Ectodermal cell (in vitro differentiated cells): ENCODE measurements around the gene PTGR2.
"Not testable (repeated sequence)": the region's sequence is repeated elsewhere in the genome, so short reads cannot be mapped to it uniquely, and the experiment has no call there.

Source experiments
- H3K27ac ChIP-seq: 2 replicates; pipeline ENCODE4 v1.7.0; 2013; ENCODE audit warnings: mild to moderate bottlenecking, low read depth, low read length; ENCODE audit not compliant: insufficient read depth, poor library complexity, severe bottlenecking
- H3K27me3 ChIP-seq: 2 replicates; pipeline ENCODE4 v1.7.0; 2013; ENCODE audit warnings: mild to moderate bottlenecking, low read length; ENCODE audit not compliant: insufficient read depth, control insufficient read depth, poor library complexity, severe bottlenecking
- H3K36me3 ChIP-seq: one replicate; pipeline ENCODE4 v1.7.0; 2013; ENCODE audit warnings: low read length; ENCODE audit not compliant: control insufficient read depth, insufficient read depth
- H3K4me1 ChIP-seq: one replicate; pipeline ENCODE4 v1.7.0; 2013; ENCODE audit warnings: low read length; ENCODE audit not compliant: control insufficient read depth, insufficient read depth
- H3K4me3 ChIP-seq: 2 replicates; pipeline ENCODE4 v1.7.0; 2013; ENCODE audit warnings: low read depth, low read length, control low read depth; ENCODE audit not compliant: insufficient read depth
- H3K9me3 ChIP-seq: 2 replicates; pipeline ENCODE4 v1.7.0; 2013; ENCODE audit warnings: mild to moderate bottlenecking, low read length, moderate library complexity; ENCODE audit not compliant: control insufficient read depth
- WGBS, 2 experiments: methylation state at CpG; one replicate each; pipeline ENCODE4 v1.1.7; 2013; ENCODE audit warnings: missing lambda C conversion rate in 2 of 2; 5-methylcytosine and 5-hydroxymethylcytosine counted together

Gene PTGR2

DNA sequence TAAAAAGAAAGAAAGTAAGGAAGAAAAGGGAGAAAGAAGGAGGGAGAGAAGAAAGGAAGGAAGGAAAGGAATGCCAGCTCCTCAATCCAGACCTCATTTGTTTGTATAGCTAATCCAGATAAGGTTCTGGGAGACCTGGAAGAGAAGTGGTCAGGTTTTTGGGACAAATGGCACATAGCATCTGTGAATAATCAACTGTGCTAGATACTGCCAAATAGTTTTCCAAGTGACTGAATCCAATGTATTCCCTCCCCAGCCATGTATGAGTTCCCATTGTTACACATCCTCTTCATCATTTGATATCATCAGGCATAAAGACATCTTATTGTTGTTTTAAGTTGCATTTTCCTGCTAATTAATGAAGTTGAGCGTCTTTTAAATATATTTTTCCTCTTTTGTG is 18.6 kb upstream of the PTGR2 start:
- H3K27me3 ChIP-seq = no peaks in the 10 kb centered on the region
- H3K4me3 ChIP-seq = no peak overlapping the region
- H3K27ac ChIP-seq = no peak overlapping the region
- H3K4me1 ChIP-seq = peaks cover 3% of the 10 kb centered on the region
- H3K9me3 ChIP-seq = no peaks in the 10 kb centered on the region
- no peaks in the 10 kb centered on the region for H3K36me3 ChIP-seq
- WGBS, 2 experiments = 86 to 93% methylated on average over 1 of the region's 1 CpG

- 61 to 67% methylated on average over 8 to 9 of the region's 9 CpGs for WGBS, 2 experiments
- Histone ChIP-seq H3K27me3 (no peaks in the 10 kb centered on the region), H3K27ac (no peak overlapping the region), H3K36me3 (no peaks in the 10 kb centered on the region), H3K4me3 (no peak overlapping the region), H3K4me1 (peaks cover 3% of the 10 kb centered on the region), H3K9me3 (no peaks in the 10 kb centered on the region)
Observed at GRCh38 chr14:73833530-73834260, 17.9 kb upstream of the PTGR2 start.

- Histone ChIP-seq H3K27me3 (no peaks in the 10 kb centered on the region), H3K36me3 (no peaks in the 10 kb centered on the region), H3K4me1 (peaks cover 3% of the 10 kb centered on the region), H3K27ac (no peak overlapping the region), H3K4me3 (no peak overlapping the region), H3K9me3 (no peaks in the 10 kb centered on the region)
- WGBS, 2 experiments = 90 to 91% methylated on average over 4 of the region's 4 CpGs
Observed at GRCh38 chr14:73834261-73834625, 17.4 kb upstream of the PTGR2 start.

GRCh38 chr14:73838293-73839034 is 13.2 kb upstream of the PTGR2 start:
- H3K9me3 ChIP-seq, H3K27me3 ChIP-seq, H3K27ac ChIP-seq, H3K36me3 ChIP-seq, H3K4me3 ChIP-seq, H3K4me1 ChIP-seq: not testable (repeated sequence)
- 92 to 93% methylated on average over 7 of the region's 7 CpGs for WGBS, 2 experiments

DNA sequence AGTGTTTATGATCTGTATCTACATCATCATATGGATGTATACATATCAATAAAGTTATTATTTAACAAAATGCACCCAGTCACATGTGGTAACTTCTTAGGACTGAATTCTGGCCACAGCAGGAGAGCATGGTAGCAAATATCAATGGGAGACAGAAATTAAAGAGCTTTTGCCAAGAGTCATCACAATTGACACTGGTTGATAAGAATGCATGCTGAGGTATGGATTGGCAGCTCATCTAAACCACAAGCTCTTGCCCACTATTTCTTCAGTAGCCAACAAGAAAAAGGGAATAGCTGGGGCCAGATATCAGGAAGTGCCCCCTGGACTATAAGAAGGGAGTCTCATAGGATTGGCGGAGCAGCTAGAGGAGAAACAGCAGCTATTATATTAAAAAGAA is 9.4 kb upstream of the PTGR2 start:
- Histone ChIP-seq H3K27ac (no peak overlapping the region), H3K36me3 (no peaks in the 10 kb centered on the region), H3K9me3 (no peaks in the 10 kb centered on the region), H3K4me3 (no peak overlapping the region), H3K4me1 (peaks cover under 1% of the 10 kb centered on the region), H3K27me3 (no peaks in the 10 kb centered on the region)
- 93 to 100% methylated on average over 1 of the region's 1 CpG for WGBS, 2 experiments

- no peaks in the 10 kb centered on the region for H3K27me3 ChIP-seq
Observed at GRCh38 chr14:73842851-73843250, 8.8 kb upstream of the PTGR2 start.

DNA sequence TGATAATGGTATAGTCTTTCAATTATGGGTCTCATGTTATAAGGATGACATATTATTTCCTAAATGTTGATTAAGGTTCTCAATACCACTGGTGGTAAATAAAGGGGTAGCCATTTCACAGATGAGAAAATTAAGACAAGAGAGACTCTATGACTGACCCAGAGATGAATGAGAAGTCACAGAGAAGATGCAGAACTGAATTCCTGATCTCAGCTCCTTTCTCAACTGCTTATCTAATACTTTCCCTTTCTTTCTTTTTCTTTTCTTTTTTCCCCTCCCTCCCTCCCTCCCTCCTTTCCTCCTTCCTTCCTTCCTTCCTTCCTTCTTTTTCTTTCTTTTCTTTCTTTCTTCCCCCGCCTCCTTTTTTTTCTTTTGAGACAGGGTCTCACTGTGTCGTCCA is 8.3 kb upstream of the PTGR2 start:
- 68 to 73% methylated on average over 2 of the region's 2 CpGs for WGBS, 2 experiments
- H3K4me1 ChIP-seq = no peaks in the 10 kb centered on the region
- no peaks in the 10 kb centered on the region for H3K27me3 ChIP-seq
- H3K4me3 ChIP-seq = no peak overlapping the region
- no peaks in the 10 kb centered on the region for H3K36me3 ChIP-seq
- no peak overlapping the region for H3K27ac ChIP-seq
- no peaks in the 10 kb centered on the region for H3K9me3 ChIP-seq

More at GRCh38 chr14:73842851-73843250, 8.8 kb upstream of the PTGR2 start:
- Histone ChIP-seq H3K27ac (no peak overlapping the region), H3K4me1 (no peaks in the 10 kb centered on the region), H3K36me3 (no peaks in the 10 kb centered on the region), H3K9me3 (no peaks in the 10 kb centered on the region), H3K4me3 (no peak overlapping the region)
- 89% methylated on average over 2 of the region's 2 CpGs for WGBS, 2 experiments

GRCh38 chr14:73846947-73847346 is 4.7 kb upstream of the PTGR2 start:
- WGBS, 2 experiments = 93 to 94% methylated on average over 4 of the region's 4 CpGs
- Histone ChIP-seq H3K36me3 (no peaks in the 10 kb centered on the region), H3K4me1 (peaks cover 4% of the 10 kb centered on the region), H3K27me3 (no peaks in the 10 kb centered on the region), H3K4me3 (no peak overlapping the region), H3K9me3 (no peaks in the 10 kb centered on the region), H3K27ac (no peak overlapping the region)

- WGBS, 2 experiments = 67 to 69% methylated on average over 6 of the region's 6 CpGs
- Histone ChIP-seq H3K9me3 (no peaks in the 10 kb centered on the region), H3K27me3 (no peaks in the 10 kb centered on the region), H3K36me3 (no peaks in the 10 kb centered on the region), H3K27ac (no peak overlapping the region), H3K4me3 (peak overlapping the region; percentile 63), H3K4me1 (peaks cover 4% of the 10 kb centered on the region)
Observed at GRCh38 chr14:73851000-73851399, 631 bp upstream of the PTGR2 start.

- Histone ChIP-seq H3K4me3 (no peak overlapping the region), H3K27me3 (no peaks in the 10 kb centered on the region), H3K27ac (no peak overlapping the region), H3K36me3 (peaks cover 21% of the 10 kb centered on the region), H3K9me3 (no peaks in the 10 kb centered on the region), H3K4me1 (no peaks in the 10 kb centered on the region)
Observed at GRCh38 chr14:73859145-73859544, 7.5 kb downstream of the PTGR2 start.
